DOHH2 (cell line): ENCODE results near the gene EPAS1.

Experiments used
- H3F3A ChIP-seq: fragments of 200-600 bp; sonication (generic), shearing (Covaris generic); 2 replicates; pipeline ENCODE4 v1.6.0; 2016; ENCODE audit warnings: antibody characterized with exemption, mild to moderate bottlenecking; ENCODE audit not compliant: control insufficient read depth, insufficient read depth
- H3K27ac ChIP-seq: fragments of 200-600 bp; sonication (generic); 2 replicates; pipeline ENCODE4 v1.5.1; 2014; ENCODE audit warnings: low read depth, mild to moderate bottlenecking, low read length, moderate library complexity
- H3K27me3 ChIP-seq: fragments of 200-600 bp; sonication (generic); 2 replicates; pipeline ENCODE4 v1.6.1; 2014; ENCODE audit warnings: mild to moderate bottlenecking, low read length, mixed read lengths; ENCODE audit not compliant: control insufficient read depth
- H3K36me3 ChIP-seq: fragments of 200-600 bp; sonication (generic); 2 replicates; pipeline ENCODE4 v1.6.1; 2014; ENCODE audit warnings: mild to moderate bottlenecking, low read length, moderate library complexity, mixed read lengths; ENCODE audit not compliant: control insufficient read depth
- H3K4me1 ChIP-seq: fragments of 200-600 bp; sonication (generic); 2 replicates; pipeline ENCODE4 v1.6.1; 2014; ENCODE audit warnings: mild to moderate bottlenecking, low read length, mixed read lengths; ENCODE audit not compliant: control insufficient read depth
- H3K4me2 ChIP-seq: fragments of 200-600 bp; sonication (generic); 2 replicates; pipeline ENCODE4 v1.6.0; 2014; ENCODE audit warnings: mild to moderate bottlenecking, low read length, moderate library complexity
- H3K4me3 ChIP-seq: fragments of 200-600 bp; sonication (generic); 2 replicates; pipeline ENCODE4 v1.5.1; 2014; ENCODE audit warnings: mild to moderate bottlenecking, low read length, mixed read lengths
- H3K79me2 ChIP-seq: fragments of 200-600 bp; sonication (generic); 2 replicates; pipeline ENCODE4 v1.6.1; 2014; ENCODE audit warnings: mild to moderate bottlenecking, low read length, mixed read lengths; ENCODE audit not compliant: control insufficient read depth
- H3K9me2 ChIP-seq: fragments of 200-600 bp; sonication (generic); replicated peaks from 2 replicates; pipeline ENCODE4 v1.6.1; 2014; ENCODE audit warnings: mild to moderate bottlenecking, low read length, mixed read lengths; ENCODE audit not compliant: control insufficient read depth
- H3K9me3 ChIP-seq: fragments of 200-600 bp; sonication (generic); 2 replicates; pipeline ENCODE4 v1.6.1; 2014; ENCODE audit warnings: antibody characterized with exemption, low read length, mixed read lengths; ENCODE audit not compliant: control insufficient read depth, insufficient read depth
- H4K20me1 ChIP-seq: fragments of 200-600 bp; sonication (generic); 2 replicates; pipeline ENCODE4 v1.6.0; 2014; ENCODE audit warnings: low read depth, mild to moderate bottlenecking, antibody characterized with exemption, low read length, moderate library complexity; ENCODE audit not compliant: control insufficient read depth, insufficient read depth
- CTCF ChIP-seq: fragments of 200-600 bp; sonication (generic); IDR thresholded peaks from one replicate; pipeline ENCODE4 v1.5.1; 2014; ENCODE audit warnings: antibody characterized with exemption, mild to moderate bottlenecking, low read depth, low read length; ENCODE audit not compliant: poor library complexity, severe bottlenecking
- EZH2phosphoT487 ChIP-seq: fragments of 200-600 bp; sonication (generic); IDR thresholded peaks from 2 replicates; pipeline ENCODE4 v1.6.1; 2017; ENCODE audit warnings: borderline replicate concordance, mild to moderate bottlenecking, antibody characterized with exemption, low read length, moderate library complexity, mixed read lengths

The EPAS1 gene

DNA sequence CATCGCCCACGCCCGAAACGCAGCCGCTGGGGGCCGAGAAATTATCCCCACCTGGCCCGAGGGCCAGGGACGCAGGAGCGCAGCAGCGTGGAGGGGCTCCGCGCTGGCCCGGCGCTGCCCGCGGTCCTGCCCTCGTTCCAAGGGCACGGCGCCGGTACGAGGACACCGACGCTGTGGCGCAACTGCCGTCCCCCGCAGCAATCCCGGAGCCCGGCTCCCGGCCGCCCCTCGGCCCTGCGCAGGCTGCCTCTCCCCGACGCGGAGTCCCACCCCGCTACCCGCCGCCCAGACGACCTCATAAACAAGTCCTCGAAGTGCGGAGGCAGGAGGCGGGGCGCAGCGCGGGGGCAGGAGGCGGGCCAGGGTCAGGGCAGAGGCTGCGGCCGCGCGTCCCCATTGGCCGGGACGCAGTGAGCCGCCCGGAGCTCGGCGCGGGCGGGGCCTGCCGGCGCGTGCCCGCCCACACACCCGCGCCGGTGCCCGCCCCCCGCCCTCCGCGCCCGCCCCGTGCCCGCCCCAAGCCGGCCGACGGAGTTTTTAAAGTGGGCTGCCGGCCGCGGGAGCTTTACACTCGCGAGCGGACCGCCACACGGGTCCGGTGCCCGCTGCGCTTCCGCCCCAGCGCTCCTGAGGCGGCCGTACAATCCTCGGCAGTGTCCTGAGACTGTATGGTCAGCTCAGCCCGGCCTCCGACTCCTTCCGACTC is at the start of gene EPAS1:
TSS of gene EPAS1 (plus strand) at position 568 of the 706 bp plus-strand sequence. CDS start 505 bp downstream, outside the sequence.
- H3K9me3 ChIP-seq = no peaks in the 10 kb centered on the region
- H3K79me2 ChIP-seq = no peaks in the 10 kb centered on the region
- no peaks in the 10 kb centered on the region for H3F3A ChIP-seq
- TF ChIP-seq CTCF (no peak), EZH2phosphoT487 (no peak)
- no peaks in the 10 kb centered on the region for H3K36me3 ChIP-seq
- 0 out of 2 replicates have a peak, but pooled peaks cover 6% of the 10 kb centered on the region for H3K4me1 ChIP-seq
- H4K20me1 ChIP-seq = no peaks in the 10 kb centered on the region
- peak within 1 kb of the TSS; percentile 69 for H3K4me3 ChIP-seq
- no peak within 1 kb of the TSS for H3K27ac ChIP-seq
- H3K9me2 ChIP-seq = no peaks in the 10 kb centered on the region
- peak within 1 kb of the TSS; percentile 78 for H3K4me2 ChIP-seq
- H3K27me3 ChIP-seq = peaks cover 44% of the 10 kb centered on the region

DNA sequence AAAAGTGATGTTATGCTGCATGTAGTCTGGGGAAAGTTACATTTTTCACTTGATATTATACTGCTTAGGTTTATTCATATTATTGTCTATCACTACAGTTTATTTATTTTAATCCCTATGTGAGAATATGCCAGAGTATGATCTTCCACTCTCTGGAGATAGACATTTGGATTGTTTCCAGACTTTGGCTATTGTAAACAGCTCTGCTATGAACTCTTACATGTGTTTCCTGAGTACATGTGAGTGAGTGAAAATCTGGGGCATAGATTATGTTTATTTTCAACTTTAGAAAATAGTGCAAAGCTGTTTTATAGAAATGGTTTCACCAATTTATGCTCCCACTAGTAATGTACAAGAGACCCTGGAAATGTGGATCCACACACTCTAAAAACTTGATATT is 49.0 kb upstream of the EPAS1 start:
- no peaks in the 10 kb centered on the region for H3K9me2 ChIP-seq
- no peak overlapping the region for H3K4me2 ChIP-seq
- no peaks in the 10 kb centered on the region for H4K20me1 ChIP-seq
- no peaks in the 10 kb centered on the region for H3K4me1 ChIP-seq
- H3K79me2 ChIP-seq = no peaks in the 10 kb centered on the region
- H3K36me3 ChIP-seq = no peaks in the 10 kb centered on the region
- no peaks in the 10 kb centered on the region for H3F3A ChIP-seq
- TF ChIP-seq CTCF (no peak), EZH2phosphoT487 (no peak)
- H3K9me3 ChIP-seq = no peaks in the 10 kb centered on the region
- H3K4me3 ChIP-seq = no peak overlapping the region
- no peak overlapping the region for H3K27ac ChIP-seq
- no peaks in the 10 kb centered on the region for H3K27me3 ChIP-seq

- no peaks in the 10 kb centered on the region for H4K20me1 ChIP-seq
- H3K27ac ChIP-seq = no peak overlapping the region
- H3F3A ChIP-seq = no peaks in the 10 kb centered on the region
- H3K36me3 ChIP-seq = no peaks in the 10 kb centered on the region
- H3K9me3 ChIP-seq = no peaks in the 10 kb centered on the region
- H3K4me2 ChIP-seq = no peak overlapping the region
- no peaks in the 10 kb centered on the region for H3K9me2 ChIP-seq
- no peaks in the 10 kb centered on the region for H3K27me3 ChIP-seq
- no peaks in the 10 kb centered on the region for H3K79me2 ChIP-seq
- H3K4me3 ChIP-seq = no peak overlapping the region
- no peak for TF ChIP-seq EZH2phosphoT487
- TF ChIP-seq CTCF = no peak
- H3K4me1 ChIP-seq = no peaks in the 10 kb centered on the region
Observed at GRCh38 chr2:46249654-46250053, 47.6 kb upstream of the EPAS1 start.
